Stimulated activated CD4-positive, alpha-beta T cell treated with anti-CD3 and anti-CD28 coated beads, Interleukin-1b, Interleukin-23, amount 100 ng/mL, for 1 hour (primary cell): Measurements from ENCODE around the gene OR52A1.
"Not testable (repeated sequence)": the region's sequence is repeated elsewhere in the genome, so short reads cannot be mapped to it uniquely, and the experiment has no call there.

Experiments used
- DNase-seq, 2 donors: peaks; one replicate each; pipeline ENCODE4 v3.0.0-alpha.2; 2020; ENCODE audit warnings: low read depth in 2 of 2

OR52A1 gene

GRCh38 chr11:5154657-5155056, at the start of gene OR52A1:
Gene OR52A1 (minus strand): TSS chr11:5154757. CDS start chr11:5152369, 2,388 bp downstream.
- DNase-seq: no peak

GRCh38 chr11:5203366-5203765, 48.8 kb upstream of the OR52A1 start:
- no peak for DNase-seq

- no peak for DNase-seq
Observed at GRCh38 chr11:5200582-5200981, 46.0 kb upstream of the OR52A1 start, which contains the start of gene OR51V1. Gene OR51V1 (minus strand): TSS chr11:5200682. CDS start chr11:5200682, 0 bp downstream.

GRCh38 chr11:5198285-5198684, 43.7 kb upstream of the OR52A1 start:
- DNase-seq: no peak

GRCh38 chr11:5197536-5197935, 43.0 kb upstream of the OR52A1 start:
- DNase-seq: no peak

GRCh38 chr11:5196731-5197130, 42.2 kb upstream of the OR52A1 start:
- DNase-seq: no peak

GRCh38 chr11:5196067-5196466, 41.5 kb upstream of the OR52A1 start:
- DNase-seq: no peak

- DNase-seq: no peak
Observed at GRCh38 chr11:5192738-5193137, 38.2 kb upstream of the OR52A1 start.

GRCh38 chr11:5188201-5188600, 33.6 kb upstream of the OR52A1 start:
- DNase-seq: no peak

GRCh38 chr11:5178046-5178837, 23.7 kb upstream of the OR52A1 start:
- no peak for DNase-seq

GRCh38 chr11:5174934-5175333, 20.4 kb upstream of the OR52A1 start:
- no peak for DNase-seq

- no peak for DNase-seq
Observed at GRCh38 chr11:5171856-5172255, 17.3 kb upstream of the OR52A1 start.

GRCh38 chr11:5165898-5166297, 11.3 kb upstream of the OR52A1 start:
- DNase-seq: not testable (repeated sequence)

- not testable (repeated sequence) for DNase-seq
Observed at GRCh38 chr11:5164807-5165206, 10.2 kb upstream of the OR52A1 start.

- DNase-seq: not testable (repeated sequence)
Observed at GRCh38 chr11:5161045-5161444, 6.5 kb upstream of the OR52A1 start.

- not testable (repeated sequence) for DNase-seq
Observed at GRCh38 chr11:5160217-5160616, 5.7 kb upstream of the OR52A1 start.

- DNase-seq: no peak
Observed at GRCh38 chr11:5159806-5160205, 5.2 kb upstream of the OR52A1 start.

- DNase-seq: no peak
Observed at GRCh38 chr11:5153574-5154431, 754 bp downstream of the OR52A1 start.

- no peak for DNase-seq
Observed at GRCh38 chr11:5151713-5152153, 2.8 kb downstream of the OR52A1 start.

- not testable (repeated sequence) for DNase-seq
Observed at GRCh38 chr11:5144206-5144605, 10.4 kb downstream of the OR52A1 start.

GRCh38 chr11:5137996-5138395, 16.6 kb downstream of the OR52A1 start, which contains the start of gene OR52A5:
Gene OR52A5 (minus strand): TSS chr11:5138356. CDS start chr11:5132642, 5,714 bp downstream.
- DNase-seq: no peak

- no peak for DNase-seq
Observed at GRCh38 chr11:5137014-5137413, 17.5 kb downstream of the OR52A1 start.
